Sigmoid colon (tissue), 4 donors: ENCODE measurements around the gene TLCD1.

Source experiments
- POLR2AphosphoS5 ChIP-seq, 4 donors: sonication (generic); formaldehyde crosslinking; IDR thresholded peaks; one replicate each; pipeline ENCODE4 v1.6.1; 2017; ENCODE audit warnings: antibody characterized with exemption in 4 of 4
- TF ChIP-seq, protein P1 (sequence below), 4 experiments: fragments of 450-650 bp in 3 of 4; fragments of 200-600 bp in 1 of 4; IDR thresholded peaks; one replicate each; pipeline ENCODE4 v1.5.1; 2016 to 2019; ENCODE audit warnings: antibody characterized with exemption in 4 of 4, mild to moderate bottlenecking in 3 of 4, moderate library complexity in 2 of 4

- TF ChIP-seq, protein P1, sequence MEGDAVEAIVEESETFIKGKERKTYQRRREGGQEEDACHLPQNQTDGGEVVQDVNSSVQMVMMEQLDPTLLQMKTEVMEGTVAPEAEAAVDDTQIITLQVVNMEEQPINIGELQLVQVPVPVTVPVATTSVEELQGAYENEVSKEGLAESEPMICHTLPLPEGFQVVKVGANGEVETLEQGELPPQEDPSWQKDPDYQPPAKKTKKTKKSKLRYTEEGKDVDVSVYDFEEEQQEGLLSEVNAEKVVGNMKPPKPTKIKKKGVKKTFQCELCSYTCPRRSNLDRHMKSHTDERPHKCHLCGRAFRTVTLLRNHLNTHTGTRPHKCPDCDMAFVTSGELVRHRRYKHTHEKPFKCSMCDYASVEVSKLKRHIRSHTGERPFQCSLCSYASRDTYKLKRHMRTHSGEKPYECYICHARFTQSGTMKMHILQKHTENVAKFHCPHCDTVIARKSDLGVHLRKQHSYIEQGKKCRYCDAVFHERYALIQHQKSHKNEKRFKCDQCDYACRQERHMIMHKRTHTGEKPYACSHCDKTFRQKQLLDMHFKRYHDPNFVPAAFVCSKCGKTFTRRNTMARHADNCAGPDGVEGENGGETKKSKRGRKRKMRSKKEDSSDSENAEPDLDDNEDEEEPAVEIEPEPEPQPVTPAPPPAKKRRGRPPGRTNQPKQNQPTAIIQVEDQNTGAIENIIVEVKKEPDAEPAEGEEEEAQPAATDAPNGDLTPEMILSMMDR (IDR thresholded peaks at IDR 0.05) = no peak
- no peak for TF ChIP-seq POLR2AphosphoS5 (IDR thresholded peaks at IDR 0.05)
These were observed 19.3 kb downstream of the TLCD1 start for GRCh38 chr17:28706471-28707338.
